IMR-90 (cell line): Measurements from ENCODE around the gene ABTB2.

Experiments
- BHLHE40 ChIP-seq: fragments of 150-350 bp; IDR thresholded peaks from 2 replicates; pipeline ENCODE4 v1.6.1; 2016; ENCODE audit warnings: mild to moderate bottlenecking, low read depth, low read length
- CEBPB ChIP-seq: IDR thresholded peaks from 2 replicates; pipeline ENCODE4 v1.6.1; 2012; ENCODE audit warnings: low read depth, low read length, improper control_type of control experiment
- CHD1 ChIP-seq: IDR thresholded peaks from 2 replicates; pipeline ENCODE4 v1.6.1; 2012; ENCODE audit warnings: low read depth, low read length, improper control_type of control experiment
- FOS ChIP-seq: fragments of 150-350 bp; IDR thresholded peaks from 2 replicates; pipeline ENCODE4 v1.6.1; 2016; ENCODE audit warnings: low read depth, low read length
- MAFK ChIP-seq: IDR thresholded peaks from 2 replicates; pipeline ENCODE4 v1.6.1; 2012; ENCODE audit warnings: low read depth, low read length, improper control_type of control experiment
- NFE2L2 ChIP-seq: fragments of 150-350 bp; IDR thresholded peaks from 2 replicates; pipeline ENCODE4 v1.6.1; 2016; ENCODE audit warnings: low read depth, mild to moderate bottlenecking, low read length
- POLR2A ChIP-seq: IDR thresholded peaks from 2 replicates; pipeline ENCODE4 v1.6.1; 2012; ENCODE audit warnings: mild to moderate bottlenecking, low read depth, low read length
- RAD21 ChIP-seq: IDR thresholded peaks from 2 replicates; pipeline ENCODE4 v1.6.1; 2012; ENCODE audit warnings: low read length, improper control_type of control experiment
- RFX5 ChIP-seq: IDR thresholded peaks from 2 replicates; pipeline ENCODE4 v1.8.0; 2012; ENCODE audit warnings: low read depth, mild to moderate bottlenecking, low read length, moderate library complexity
- TF ChIP-seq, protein P1 (sequence below): conservative IDR thresholded peaks from 2 replicates; pipeline ENCODE4 v1.5.1; 2012; ENCODE audit warnings: mild to moderate bottlenecking, low read depth, low read length, improper control_type of control experiment

DNA sequence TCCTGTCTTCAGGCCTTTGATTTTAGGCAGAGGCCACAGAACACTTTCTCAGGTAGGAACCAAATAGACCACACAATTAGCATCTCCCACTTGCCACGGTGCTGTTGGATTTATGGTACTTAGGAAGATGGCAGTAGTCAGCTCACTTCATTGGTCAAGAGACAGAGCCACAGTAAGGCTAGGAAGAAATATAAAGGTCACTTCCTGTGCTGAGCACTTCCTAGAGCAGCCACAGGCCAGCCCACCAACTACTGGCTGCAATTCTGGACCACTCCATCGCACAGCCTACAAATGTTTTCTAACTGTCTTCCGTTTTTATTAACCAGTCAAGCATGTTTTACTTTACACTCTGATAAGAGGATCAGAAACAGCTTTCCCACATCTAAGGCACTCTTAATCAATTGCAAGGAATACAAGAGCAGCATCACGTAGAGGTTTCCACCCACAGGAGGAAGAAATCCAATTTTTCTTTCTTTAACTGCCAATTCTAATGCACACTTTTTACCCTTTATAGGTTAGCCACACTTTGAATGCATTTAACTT, 54.7 kb downstream of the ABTB2 start:
- no peak for TF ChIP-seq NFE2L2
- no peak for TF ChIP-seq CHD1
- TF ChIP-seq RAD21, result no peak
- TF ChIP-seq POLR2A, result no peak
- TF ChIP-seq, protein P1, sequence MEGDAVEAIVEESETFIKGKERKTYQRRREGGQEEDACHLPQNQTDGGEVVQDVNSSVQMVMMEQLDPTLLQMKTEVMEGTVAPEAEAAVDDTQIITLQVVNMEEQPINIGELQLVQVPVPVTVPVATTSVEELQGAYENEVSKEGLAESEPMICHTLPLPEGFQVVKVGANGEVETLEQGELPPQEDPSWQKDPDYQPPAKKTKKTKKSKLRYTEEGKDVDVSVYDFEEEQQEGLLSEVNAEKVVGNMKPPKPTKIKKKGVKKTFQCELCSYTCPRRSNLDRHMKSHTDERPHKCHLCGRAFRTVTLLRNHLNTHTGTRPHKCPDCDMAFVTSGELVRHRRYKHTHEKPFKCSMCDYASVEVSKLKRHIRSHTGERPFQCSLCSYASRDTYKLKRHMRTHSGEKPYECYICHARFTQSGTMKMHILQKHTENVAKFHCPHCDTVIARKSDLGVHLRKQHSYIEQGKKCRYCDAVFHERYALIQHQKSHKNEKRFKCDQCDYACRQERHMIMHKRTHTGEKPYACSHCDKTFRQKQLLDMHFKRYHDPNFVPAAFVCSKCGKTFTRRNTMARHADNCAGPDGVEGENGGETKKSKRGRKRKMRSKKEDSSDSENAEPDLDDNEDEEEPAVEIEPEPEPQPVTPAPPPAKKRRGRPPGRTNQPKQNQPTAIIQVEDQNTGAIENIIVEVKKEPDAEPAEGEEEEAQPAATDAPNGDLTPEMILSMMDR, result no peak
- TF ChIP-seq MAFK, result no peak
- TF ChIP-seq RFX5, result no peak
- no peak for TF ChIP-seq FOS
- no peak for TF ChIP-seq BHLHE40
- TF ChIP-seq CEBPB, result no peak
